ENCODE measurements around the gene TRPM4. TPM values are rescaled to one million over a fixed set of nuclear protein-coding genes. Genes with fewer than 3 reads are reported as not detected.

Gene TRPM4
- total RNA-seq, 1 experiment from 2014 or later, result 30.0 TPM

- Histone ChIP-seq H4K20me1 (ENCODE audit: low read length) (no peaks in the 10 kb centered on the region), H3K9ac (ENCODE audit: low read length) (no peak overlapping the region), H3F3A (ENCODE audit: low read length, unreplicated experiment) (no peaks in the 10 kb centered on the region), H3K9me2 (replicated peaks; ENCODE audit: low read length) (no peaks in the 10 kb centered on the region), H3K79me2 (ENCODE audit: low read length) (no peaks in the 10 kb centered on the region), H3K27me3 (ENCODE audit: low read length) (no peaks in the 10 kb centered on the region), H3K27ac (ENCODE audit: low read length) (no peak overlapping the region), H3K4me1 (ENCODE audit: insufficient read depth, low read length) (no peaks in the 10 kb centered on the region), H3K4me2 (ENCODE audit: low read length) (no peak overlapping the region), H2AFZ (ENCODE audit: low read length) (no peak overlapping the region), H3K36me3 (ENCODE audit: low read depth, low read length) (peaks cover 52% of the 10 kb centered on the region), H3K4me3 (ENCODE audit: low read length) (no peak overlapping the region), H3K9me3 (ENCODE audit: low read length) (no peaks in the 10 kb centered on the region)
- DNase-seq (no peak), ATAC-seq (no peak)
- CTCF ChIA-PET, result no interaction called here
- TF ChIP-seq CTCF (conservative IDR thresholded peaks at IDR 0.05; ENCODE audit: low read depth, low read length), result no peak
- no peak for TF ChIP-seq EZH2 (IDR thresholded peaks at IDR 0.05; ENCODE audit: low read length, unreplicated experiment)
- TF ChIP-seq EZH2phosphoT487 (IDR thresholded peaks at IDR 0.05; ENCODE audit: borderline replicate concordance, low read length), result no peak
- POLR2A ChIA-PET (ENCODE audit: unreplicated experiment), result no interaction called here
- intact Hi-C loops (cut with micrococcal nuclease), result no loop called here
- no TSS peak for BruUV-seq (replicated peaks)
Observed at GRCh38 chr19:49186108-49186507, 28.5 kb downstream of the TRPM4 start.

- DNase-seq, result no peak
- Histone ChIP-seq H3K27ac (ENCODE audit: low read length) (no peak overlapping the region), H3K36me3 (ENCODE audit: low read depth, low read length) (peaks cover 32% of the 10 kb centered on the region), H3K27me3 (ENCODE audit: low read length) (no peaks in the 10 kb centered on the region), H3K4me1 (ENCODE audit: insufficient read depth, low read length) (no peaks in the 10 kb centered on the region), H3K9me3 (ENCODE audit: low read length) (no peaks in the 10 kb centered on the region), H2AFZ (ENCODE audit: low read length) (no peak overlapping the region), H3K9me2 (replicated peaks; ENCODE audit: low read length) (no peaks in the 10 kb centered on the region), H4K20me1 (ENCODE audit: low read length) (no peaks in the 10 kb centered on the region), H3F3A (ENCODE audit: low read length, unreplicated experiment) (no peaks in the 10 kb centered on the region), H3K79me2 (ENCODE audit: low read length) (no peaks in the 10 kb centered on the region), H3K4me2 (ENCODE audit: low read length) (no peak overlapping the region), H3K4me3 (ENCODE audit: low read length) (no peak overlapping the region), H3K9ac (ENCODE audit: low read length) (no peak overlapping the region)
- POLR2A ChIA-PET (ENCODE audit: unreplicated experiment), result no interaction called here
- no TSS peak for BruUV-seq (replicated peaks)
- intact Hi-C loops (cut with micrococcal nuclease), result no loop called here
- TF ChIP-seq EZH2 (IDR thresholded peaks at IDR 0.05; ENCODE audit: low read length, unreplicated experiment) (no peak), EZH2phosphoT487 (IDR thresholded peaks at IDR 0.05; ENCODE audit: borderline replicate concordance, low read length) (no peak), CTCF (conservative IDR thresholded peaks at IDR 0.05; ENCODE audit: low read depth, low read length) (no peak)
- CTCF ChIA-PET, result no interaction called here
- ATAC-seq, result no peak
Observed at GRCh38 chr19:49188626-49189200, 31.1 kb downstream of the TRPM4 start.

GRCh38 chr19:49189259-49189658 lies 31.7 kb downstream of the TRPM4 start:
- Histone ChIP-seq H3K27ac (ENCODE audit: low read length) (no peak overlapping the region), H3K36me3 (ENCODE audit: low read depth, low read length) (peaks cover 27% of the 10 kb centered on the region), H4K20me1 (ENCODE audit: low read length) (no peaks in the 10 kb centered on the region), H3K4me3 (ENCODE audit: low read length) (no peak overlapping the region), H3K4me2 (ENCODE audit: low read length) (no peak overlapping the region), H2AFZ (ENCODE audit: low read length) (no peak overlapping the region), H3K9me3 (ENCODE audit: low read length) (no peaks in the 10 kb centered on the region), H3K9me2 (replicated peaks; ENCODE audit: low read length) (no peaks in the 10 kb centered on the region), H3K9ac (ENCODE audit: low read length) (no peak overlapping the region), H3K27me3 (ENCODE audit: low read length) (no peaks in the 10 kb centered on the region), H3K79me2 (ENCODE audit: low read length) (no peaks in the 10 kb centered on the region), H3F3A (ENCODE audit: low read length, unreplicated experiment) (no peaks in the 10 kb centered on the region), H3K4me1 (ENCODE audit: insufficient read depth, low read length) (no peaks in the 10 kb centered on the region)
- ChIA-PET CTCF (no interaction called here), POLR2A (ENCODE audit: unreplicated experiment) (no interaction called here)
- DNase-seq, result no peak
- ATAC-seq, result no peak
- intact Hi-C loops (cut with micrococcal nuclease), result no loop called here
- TF ChIP-seq EZH2 (IDR thresholded peaks at IDR 0.05; ENCODE audit: low read length, unreplicated experiment) (no peak), CTCF (conservative IDR thresholded peaks at IDR 0.05; ENCODE audit: low read depth, low read length) (no peak), EZH2phosphoT487 (IDR thresholded peaks at IDR 0.05; ENCODE audit: borderline replicate concordance, low read length) (no peak)
- no TSS peak for BruUV-seq (replicated peaks)

Data from PC-3 (cell line).